GM12878 (cell line): ENCODE measurements around the gene ZBTB42. TPM values are rescaled to one million over a fixed set of nuclear protein-coding genes. Genes with fewer than 3 reads are reported as not detected.

Source experiments
- ATAC-seq: fragments of 200-7000 bp; cut with Tn5 transposase; 3 replicates; pipeline ENCODE4 v1.9.1; 2020; ENCODE audit warnings: mild to moderate bottlenecking, moderate library complexity
- BruUV-seq: library from RNA; stranded (reverse); fragments of 400-500 nt; replicated peaks from 2 replicates; lab custom pipeline; 2021; lab: Mats Ljungman, UMichigan
- CTCF ChIA-PET: fragments of 300-600 bp; sonication (Branson Sonifier 250); formaldehyde crosslinking; extraction: SDS; loops from one replicate; lab custom pipeline; 2021; ENCODE audit warnings: inconsistent platforms; lab: Yijun Ruan, JAX
- POLR2A ChIA-PET: fragments of 350-600 bp; formaldehyde crosslinking; extraction: SDS; loops from one replicate; lab custom pipeline; 2021; ENCODE audit warnings: inconsistent platforms; lab: Charles Lee
- RAD21 ChIA-PET: fragments of 300-600 bp; sonication (Branson Sonifier 250); formaldehyde crosslinking; loops from one replicate; lab custom pipeline; 2023; ENCODE audit warnings: antibody characterized with exemption; ENCODE audit not compliant: unreplicated experiment; lab: Charles Lee
- SMC1A ChIA-PET: fragments of 300-600 bp; sonication (Branson Sonifier 250); formaldehyde crosslinking; loops from one replicate; lab custom pipeline; 2023; ENCODE audit not compliant: unreplicated experiment, uncharacterized antibody; lab: Charles Lee
- DNase-seq: peaks from one replicate; pipeline ENCODE4 v3.0.0-alpha.2; 2011; ENCODE audit warnings: low read depth, low spot score
- FAIRE-seq: peaks from 3 replicates; lab custom pipeline; 2011; peaks lifted over from hg19 to GRCh38; lab: Jason Lieb, UNC
- H2AFZ ChIP-seq: 2 replicates; pipeline ENCODE4 v1.6.0; 2011; ENCODE audit warnings: low read depth, low read length, control low read depth; ENCODE audit not compliant: control insufficient read depth
- H3K27ac ChIP-seq: 2 replicates; pipeline ENCODE4 v1.5.1; 2011; ENCODE audit warnings: control low read depth; ENCODE audit not compliant: control insufficient read depth, insufficient read depth
- H3K27me3 ChIP-seq, 2 experiments: replicated peaks in 1 of 2; 2 replicates each; pipeline versions ENCODE4 v1.6.0 to v1.6.1; 2011; ENCODE audit warnings: low read length in 1 of 2; ENCODE audit not compliant: control insufficient read depth in 2 of 2, insufficient read depth in 2 of 2
- H3K36me3 ChIP-seq, 2 experiments: 2 replicates each; pipeline ENCODE4 v1.5.1; 2011; ENCODE audit warnings: low read length in 1 of 2; ENCODE audit not compliant: control insufficient read depth in 2 of 2, insufficient read depth in 2 of 2
- H3K4me1 ChIP-seq: 2 replicates; pipeline ENCODE4 v1.6.1; 2011; ENCODE audit warnings: mild to moderate bottlenecking, low read length, moderate library complexity, mixed read lengths; ENCODE audit not compliant: control insufficient read depth, insufficient read depth
- H3K4me2 ChIP-seq: 2 replicates; pipeline ENCODE4 v1.6.0; 2011; ENCODE audit warnings: control low read depth; ENCODE audit not compliant: control insufficient read depth, insufficient read depth
- H3K4me3 ChIP-seq: fragments of 200-600 bp; sonication (generic); 2 replicates; pipeline ENCODE4 v1.5.1; 2016
- H3K79me2 ChIP-seq: 2 replicates; pipeline ENCODE4 v1.6.0; 2011; ENCODE audit warnings: low read length; ENCODE audit not compliant: control insufficient read depth, insufficient read depth
- H3K9ac ChIP-seq: 2 replicates; pipeline ENCODE4 v1.8.0; 2011; ENCODE audit warnings: low read length, control low read depth, mixed read lengths; ENCODE audit not compliant: control insufficient read depth, insufficient read depth
- H3K9me3 ChIP-seq: replicated peaks from 3 replicates; pipeline ENCODE4 v1.5.1; 2011; ENCODE audit warnings: mild to moderate bottlenecking, low read length; ENCODE audit not compliant: control insufficient read depth, insufficient read depth
- H4K20me1 ChIP-seq: 2 replicates; pipeline ENCODE4 v1.6.0; 2011; ENCODE audit not compliant: control insufficient read depth, insufficient read depth
- CBX3 ChIP-seq: fragments of 200-600 bp; sonication (generic); IDR thresholded peaks from 2 replicates; pipeline ENCODE4 v1.6.1; 2016; ENCODE audit warnings: low read depth, borderline replicate concordance
- CEBPZ ChIP-seq: fragments of 150-350 bp; IDR thresholded peaks from 2 replicates; pipeline ENCODE4 v1.6.1; 2016; ENCODE audit warnings: low read depth, low read length
- EED ChIP-seq: sonication (generic); IDR thresholded peaks from 2 replicates; pipeline ENCODE4 v1.6.1; 2016; ENCODE audit warnings: antibody characterized with exemption, low read depth
- IKZF1 ChIP-seq: fragments of 450-650 bp; conservative IDR thresholded peaks from 2 replicates; pipeline ENCODE4 v1.6.1; 2017; ENCODE audit warnings: antibody characterized with exemption, mild to moderate bottlenecking
- MTA2 ChIP-seq: fragments of 450-650 bp; IDR thresholded peaks from 2 replicates; pipeline ENCODE4 v1.6.1; 2016; ENCODE audit warnings: low read depth, mild to moderate bottlenecking, moderate library complexity
- POLR2A ChIP-seq: IDR thresholded peaks from 2 replicates; pipeline ENCODE4 v1.6.1; 2011; ENCODE audit warnings: low read depth, mild to moderate bottlenecking, low read length
- SIN3A ChIP-seq: IDR thresholded peaks from 2 replicates; pipeline ENCODE4 v1.6.1; 2012; ENCODE audit warnings: low read depth, low read length, improper control_type of control experiment
- SRF ChIP-seq, 2 experiments: IDR thresholded peaks; 2 replicates each; pipeline ENCODE4 v1.6.1; 2011; ENCODE audit warnings: low read depth in 2 of 2, low read length in 2 of 2, mild to moderate bottlenecking in 1 of 2, moderate library complexity in 1 of 2
- ZNF217 ChIP-seq: fragments of 450-650 bp; IDR thresholded peaks from 2 replicates; pipeline ENCODE4 v1.6.1; 2017; ENCODE audit warnings: antibody characterized with exemption, mild to moderate bottlenecking
- ZSCAN29 ChIP-seq: fragments of 450-650 bp; IDR thresholded peaks from 2 replicates; pipeline ENCODE4 v1.6.1; 2017; ENCODE audit warnings: mild to moderate bottlenecking, moderate library complexity
- WGBS: methylation state at CpG from one replicate; pipeline ENCODE4 v1.1.6; 2016; ENCODE audit warnings: low lambda C conversion rate; ENCODE audit not compliant: insufficient replicate concordance, insufficient coverage; ENCODE audit errors: missing lambda C conversion rate; 5-methylcytosine and 5-hydroxymethylcytosine counted together
- in situ Hi-C: fragments of 300-500 bp; cut with MboI; formaldehyde crosslinking; loops from 9 replicates; pipeline ENCODE4 v1.14.3; 2018; ENCODE audit warnings: mixed read lengths
- intact Hi-C: fragments of 100-400 bp; cut with micrococcal nuclease; formaldehyde crosslinking; loops from one replicate; pipeline ENCODE4 v1.14.2; 2022; ENCODE audit not compliant: unreplicated experiment
- polyA plus RNA-seq, 11 experiments: library from polyadenylated mRNA; depleted of rRNA in 4 of 11; unstranded in 6 of 11; stranded (reverse) in 5 of 11; fragments of >200 nt; fragmentation: Nextera tagmentation in 4 of 11; fragmentation: Illumina TruSeq in 1 of 11; extraction: Ambion mirVana in 4 of 11; extraction: Trizol in 1 of 11; gene quantifications; 1 replicate in 1 of 11; 2 replicates in 10 of 11; pipeline versions ENCODE4 v1.2.1 to v1.2.3, GENCODE V29; 2011 to 2016; ENCODE audit warnings: inconsistent platforms in 2 of 11, missing spikeins in 2 of 11, low read depth in 1 of 11
- total RNA-seq, 4 experiments: library from RNA; depleted of rRNA in 3 of 4; stranded (reverse); fragments of >200 nt in 3 of 4; fragmentation: Illumina TruSeq in 1 of 4; extraction: Trizol in 1 of 4; gene quantifications; 2 replicates each; pipeline versions ENCODE4 v1.2.1 to v1.2.3, GENCODE V29; 2013 to 2021

ZBTB42 gene
- total and polyA plus RNA-seq, 10 of the 15 experiments (the other 5 are each of a cell fraction or from before 2014, with no cell fraction given) = 0.05 to 1.2 (median 0.37) TPM; not detected in 2

GRCh38 chr14:104843442-104844305, 42.8 kb downstream of the ZBTB42 start (continued):
- TF ChIP-seq CEBPZ (no peak), CBX3 (no peak)

- Histone ChIP-seq H3K79me2 (no peaks in the 10 kb centered on the region), H3K4me1 (no peaks in the 10 kb centered on the region), H2AFZ (no peak overlapping the region), H4K20me1 (no peaks in the 10 kb centered on the region; the same call in none of the 2 replicates), H3K27me3 (peaks cover 8 to 11% of the 10 kb centered on the region in 2 experiments), H3K9me3 (no peaks in the 10 kb centered on the region), H3K27ac (no peak overlapping the region), H3K9ac (no peak overlapping the region), H3K4me2 (no peak overlapping the region), H3K4me3 (no peak overlapping the region), H3K36me3 (no peaks in the 10 kb centered on the region)
- no TSS peak for BruUV-seq
- POLR2A ChIA-PET = no interaction called here
- in situ Hi-C loops = no loop called here
- TF ChIP-seq ZNF217 = no peak
- TF ChIP-seq ZSCAN29 = no peak
- TF ChIP-seq MTA2 = no peak
- TF ChIP-seq IKZF1 = no peak
- no peak for TF ChIP-seq POLR2A
- no peak for TF ChIP-seq SRF (IDR thresholded peaks at IDR 0.05; ENCODE audit: low read depth in 2 of 2, low read length in 2 of 2)
- no peak for TF ChIP-seq EED
- TF ChIP-seq SIN3A = no peak
- SMC1A ChIA-PET = no interaction called here
- RAD21 ChIA-PET = no interaction called here
- FAIRE-seq (no peak), DNase-seq (no peak), ATAC-seq (no peak)
- intact Hi-C loops = no loop called here
- WGBS = 30% methylated on average over 27 of the region's 27 CpGs
- CTCF ChIA-PET = no interaction called here
These were observed 43.6 kb downstream of the ZBTB42 start for GRCh38 chr14:104844306-104845032.
